Measurements from ENCODE around the gene SNORC. TPM values are rescaled to one million over a fixed set of nuclear protein-coding genes. Genes with fewer than 3 reads are reported as not detected.

The SNORC gene
- total and polyA plus RNA-seq, 10 of the 15 experiments (the other 5 are each of a cell fraction or from before 2014, with no cell fraction given), result 0.04 to 0.74 (median 0.45) TPM; not detected in 4

DNA sequence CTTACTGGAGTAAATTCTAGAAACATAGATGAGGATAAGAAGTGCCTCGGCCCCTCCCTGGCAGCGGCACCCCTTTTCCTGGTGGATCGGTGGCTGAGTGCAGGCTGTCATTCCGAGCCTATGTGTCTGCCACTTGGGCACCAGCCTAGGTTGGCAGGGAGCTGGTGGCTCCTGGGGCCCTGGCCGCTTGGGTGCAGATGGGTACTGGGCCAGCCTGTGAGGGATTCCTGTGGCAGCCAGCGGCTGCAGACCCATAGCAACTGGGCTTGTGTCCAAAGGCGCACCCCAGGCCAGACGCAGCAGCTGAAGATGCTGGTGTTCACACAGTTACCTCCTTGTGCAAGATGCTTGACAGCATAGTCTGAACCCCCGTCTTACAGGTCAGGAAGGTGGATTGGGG lies 2.8 kb downstream of the SNORC start (continued):
- TF ChIP-seq, protein P1, sequence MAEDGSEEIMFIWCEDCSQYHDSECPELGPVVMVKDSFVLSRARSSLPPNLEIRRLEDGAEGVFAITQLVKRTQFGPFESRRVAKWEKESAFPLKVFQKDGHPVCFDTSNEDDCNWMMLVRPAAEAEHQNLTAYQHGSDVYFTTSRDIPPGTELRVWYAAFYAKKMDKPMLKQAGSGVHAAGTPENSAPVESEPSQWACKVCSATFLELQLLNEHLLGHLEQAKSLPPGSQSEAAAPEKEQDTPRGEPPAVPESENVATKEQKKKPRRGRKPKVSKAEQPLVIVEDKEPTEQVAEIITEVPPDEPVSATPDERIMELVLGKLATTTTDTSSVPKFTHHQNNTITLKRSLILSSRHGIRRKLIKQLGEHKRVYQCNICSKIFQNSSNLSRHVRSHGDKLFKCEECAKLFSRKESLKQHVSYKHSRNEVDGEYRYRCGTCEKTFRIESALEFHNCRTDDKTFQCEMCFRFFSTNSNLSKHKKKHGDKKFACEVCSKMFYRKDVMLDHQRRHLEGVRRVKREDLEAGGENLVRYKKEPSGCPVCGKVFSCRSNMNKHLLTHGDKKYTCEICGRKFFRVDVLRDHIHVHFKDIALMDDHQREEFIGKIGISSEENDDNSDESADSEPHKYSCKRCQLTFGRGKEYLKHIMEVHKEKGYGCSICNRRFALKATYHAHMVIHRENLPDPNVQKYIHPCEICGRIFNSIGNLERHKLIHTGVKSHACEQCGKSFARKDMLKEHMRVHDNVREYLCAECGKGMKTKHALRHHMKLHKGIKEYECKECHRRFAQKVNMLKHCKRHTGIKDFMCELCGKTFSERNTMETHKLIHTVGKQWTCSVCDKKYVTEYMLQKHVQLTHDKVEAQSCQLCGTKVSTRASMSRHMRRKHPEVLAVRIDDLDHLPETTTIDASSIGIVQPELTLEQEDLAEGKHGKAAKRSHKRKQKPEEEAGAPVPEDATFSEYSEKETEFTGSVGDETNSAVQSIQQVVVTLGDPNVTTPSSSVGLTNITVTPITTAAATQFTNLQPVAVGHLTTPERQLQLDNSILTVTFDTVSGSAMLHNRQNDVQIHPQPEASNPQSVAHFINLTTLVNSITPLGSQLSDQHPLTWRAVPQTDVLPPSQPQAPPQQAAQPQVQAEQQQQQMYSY (CRISPR knock-in tag; IDR thresholded peaks at IDR 0.05), result no peak
- TF ChIP-seq RFX5 (IDR thresholded peaks at IDR 0.05; ENCODE audit: low read depth, low read length) (no peak), MEF2B (IDR thresholded peaks at IDR 0.05; ENCODE audit: partially characterized antibody, poor library complexity, severe bottlenecking) (no peak), NFXL1 (IDR thresholded peaks at IDR 0.05; ENCODE audit: borderline replicate concordance) (no peak), NRF1 (conservative IDR thresholded peaks at IDR 0.05; ENCODE audit: low read depth, low read length) (no peak), POLR2AphosphoS2 (IDR thresholded peaks at IDR 0.05; ENCODE audit: low read depth, low read length) (no peak), ZNF384 (IDR thresholded peaks at IDR 0.05; ENCODE audit: borderline replicate concordance, low read depth, low read length) (no peak), POLR2A (IDR thresholded peaks at IDR 0.05; ENCODE audit: low read depth, low read length) (no peak), SMAD5 (IDR thresholded peaks at IDR 0.05; ENCODE audit: low read depth) (no peak), KDM1A (IDR thresholded peaks at IDR 0.05; ENCODE audit: borderline replicate concordance) (no peak)
- TF ChIP-seq, protein P2, sequence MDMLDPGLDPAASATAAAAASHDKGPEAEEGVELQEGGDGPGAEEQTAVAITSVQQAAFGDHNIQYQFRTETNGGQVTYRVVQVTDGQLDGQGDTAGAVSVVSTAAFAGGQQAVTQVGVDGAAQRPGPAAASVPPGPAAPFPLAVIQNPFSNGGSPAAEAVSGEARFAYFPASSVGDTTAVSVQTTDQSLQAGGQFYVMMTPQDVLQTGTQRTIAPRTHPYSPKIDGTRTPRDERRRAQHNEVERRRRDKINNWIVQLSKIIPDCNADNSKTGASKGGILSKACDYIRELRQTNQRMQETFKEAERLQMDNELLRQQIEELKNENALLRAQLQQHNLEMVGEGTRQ (IDR thresholded peaks at IDR 0.05; ENCODE audit: borderline replicate concordance, low read depth, low read length), result no peak
- TF ChIP-seq, protein P3, sequence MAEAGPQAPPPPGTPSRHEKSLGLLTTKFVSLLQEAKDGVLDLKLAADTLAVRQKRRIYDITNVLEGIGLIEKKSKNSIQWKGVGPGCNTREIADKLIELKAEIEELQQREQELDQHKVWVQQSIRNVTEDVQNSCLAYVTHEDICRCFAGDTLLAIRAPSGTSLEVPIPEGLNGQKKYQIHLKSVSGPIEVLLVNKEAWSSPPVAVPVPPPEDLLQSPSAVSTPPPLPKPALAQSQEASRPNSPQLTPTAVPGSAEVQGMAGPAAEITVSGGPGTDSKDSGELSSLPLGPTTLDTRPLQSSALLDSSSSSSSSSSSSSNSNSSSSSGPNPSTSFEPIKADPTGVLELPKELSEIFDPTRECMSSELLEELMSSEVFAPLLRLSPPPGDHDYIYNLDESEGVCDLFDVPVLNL (IDR thresholded peaks at IDR 0.05; ENCODE audit: low read depth, low read length), result no peak

Data from GM12878 (cell line).